ENCODE measurements around the gene GUK1.
"Not testable (repeated sequence)": the region's sequence is repeated elsewhere in the genome, so short reads cannot be mapped to it uniquely, and the experiment has no call there.

Gene GUK1

DNA sequence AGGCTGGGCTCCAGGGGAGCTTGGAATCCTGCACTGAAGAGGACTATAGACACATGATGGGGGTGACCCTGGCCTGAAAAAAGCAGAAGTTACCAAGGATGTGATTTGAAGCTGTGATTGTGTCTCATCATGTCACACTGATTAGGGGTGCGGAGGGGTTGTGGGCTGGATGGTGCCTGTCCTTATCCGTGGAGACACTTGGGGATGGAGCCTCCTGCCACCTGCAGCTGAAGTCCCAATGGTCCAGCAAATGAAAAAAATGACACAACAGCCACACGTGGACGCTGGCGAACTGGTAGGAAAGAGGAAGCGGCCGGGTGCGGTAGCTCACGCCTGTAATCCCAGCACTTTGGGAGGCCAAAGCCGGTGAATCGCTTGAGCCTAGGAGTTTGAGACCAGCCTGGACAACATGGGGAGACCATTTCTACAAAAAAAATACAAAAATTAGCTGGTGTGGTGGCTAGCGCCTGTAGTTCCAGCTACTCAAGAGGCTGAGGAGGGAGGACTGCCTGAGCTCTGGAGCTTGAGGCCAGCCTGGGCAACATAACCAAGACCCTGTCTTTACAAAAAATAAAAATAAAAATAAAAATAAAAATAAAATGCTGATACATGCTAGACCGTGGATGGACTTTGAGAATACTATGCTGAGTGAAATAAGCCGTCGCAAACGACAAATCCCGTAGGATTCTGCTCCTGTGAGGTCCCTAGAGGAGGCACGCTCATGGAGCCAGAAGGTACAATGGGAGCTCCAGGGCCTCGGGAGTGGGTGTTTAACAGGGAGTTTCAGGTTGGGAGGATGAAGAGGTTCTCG lies 24.7 kb downstream of the GUK1 start:
- no peak for DNase-seq

DNA sequence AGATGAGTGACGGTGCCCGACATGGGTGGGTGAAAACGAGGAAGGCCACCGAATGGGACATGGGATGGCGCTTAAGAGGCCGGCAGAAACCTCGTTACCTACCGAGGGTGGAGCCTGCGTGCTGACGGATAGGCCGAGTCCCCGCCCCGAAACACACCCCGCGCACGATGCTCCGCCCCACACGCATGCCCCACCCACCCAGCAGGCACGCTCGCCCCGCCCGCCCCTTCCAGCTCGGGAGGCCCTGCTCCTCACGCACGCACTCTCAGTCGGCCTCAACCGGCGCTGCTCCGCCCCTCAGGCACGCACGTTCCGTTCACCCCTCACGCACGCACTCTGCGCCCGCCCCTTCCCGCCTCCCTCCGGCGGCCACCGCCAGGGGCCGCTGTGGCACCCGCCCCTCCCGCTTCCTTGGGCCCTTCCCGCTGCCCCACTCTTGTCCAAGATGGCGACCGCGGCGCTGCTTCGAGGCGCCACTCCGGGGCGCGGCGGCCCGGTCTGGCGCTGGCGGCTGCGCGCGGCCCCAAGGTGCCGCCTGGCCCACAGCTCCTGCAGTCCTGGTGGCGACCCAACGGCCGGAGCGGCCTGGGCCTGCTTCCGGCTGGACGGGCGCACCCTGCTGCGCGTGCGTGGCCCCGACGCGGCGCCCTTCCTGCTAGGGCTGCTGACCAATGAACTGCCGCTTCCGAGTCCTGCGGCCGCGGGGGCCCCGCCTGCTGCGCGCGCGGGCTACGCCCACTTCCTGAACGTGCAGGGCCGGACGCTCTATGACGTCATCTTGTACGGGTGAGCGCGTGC lies 25.5 kb downstream of the GUK1 start, which contains the start of gene IBA57:
IBA57 (plus strand) TSS at position 433 of the 798 bp plus-strand sequence; CDS start at position 446, 13 bp downstream.
- peak; percentile 100 for DNase-seq

DNA sequence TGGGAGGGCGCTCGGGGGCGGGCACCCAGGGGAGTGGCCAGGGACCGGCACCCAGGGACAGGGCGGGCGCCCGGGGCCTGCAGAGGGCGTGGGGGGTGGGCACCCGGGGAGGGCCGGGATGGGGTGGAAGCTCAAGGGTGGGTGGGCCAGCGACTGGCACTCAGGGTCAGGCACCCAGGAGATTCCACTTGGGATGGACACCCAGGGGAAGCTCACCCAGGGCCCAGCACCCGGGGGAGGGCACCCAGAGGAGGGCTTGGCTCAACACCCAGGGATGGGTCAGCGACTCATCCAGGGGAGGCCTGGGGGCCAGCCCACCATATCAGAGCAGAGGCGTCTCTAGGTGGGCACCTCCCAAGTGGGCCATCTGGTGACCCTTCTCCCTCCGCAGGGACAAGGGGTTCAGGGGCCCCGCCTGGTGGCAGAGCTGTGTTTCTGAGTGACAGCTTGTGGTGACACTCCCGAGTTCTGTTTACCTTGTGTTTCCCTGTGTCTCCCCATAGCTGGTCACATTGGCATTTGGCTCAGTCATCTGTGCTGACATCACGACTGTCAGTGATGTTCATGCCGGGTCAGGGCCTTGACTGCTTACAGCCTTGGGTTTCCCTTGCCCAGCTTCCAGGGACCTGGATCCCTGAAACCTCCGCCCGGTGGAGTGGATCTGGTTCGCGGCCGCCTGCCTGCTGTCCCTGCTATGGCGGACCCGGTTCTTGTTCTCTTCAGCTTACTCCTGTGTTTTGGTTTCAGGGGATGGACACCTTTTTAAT lies 26.3 kb downstream of the GUK1 start:
- peak; percentile 57 for DNase-seq

DNA sequence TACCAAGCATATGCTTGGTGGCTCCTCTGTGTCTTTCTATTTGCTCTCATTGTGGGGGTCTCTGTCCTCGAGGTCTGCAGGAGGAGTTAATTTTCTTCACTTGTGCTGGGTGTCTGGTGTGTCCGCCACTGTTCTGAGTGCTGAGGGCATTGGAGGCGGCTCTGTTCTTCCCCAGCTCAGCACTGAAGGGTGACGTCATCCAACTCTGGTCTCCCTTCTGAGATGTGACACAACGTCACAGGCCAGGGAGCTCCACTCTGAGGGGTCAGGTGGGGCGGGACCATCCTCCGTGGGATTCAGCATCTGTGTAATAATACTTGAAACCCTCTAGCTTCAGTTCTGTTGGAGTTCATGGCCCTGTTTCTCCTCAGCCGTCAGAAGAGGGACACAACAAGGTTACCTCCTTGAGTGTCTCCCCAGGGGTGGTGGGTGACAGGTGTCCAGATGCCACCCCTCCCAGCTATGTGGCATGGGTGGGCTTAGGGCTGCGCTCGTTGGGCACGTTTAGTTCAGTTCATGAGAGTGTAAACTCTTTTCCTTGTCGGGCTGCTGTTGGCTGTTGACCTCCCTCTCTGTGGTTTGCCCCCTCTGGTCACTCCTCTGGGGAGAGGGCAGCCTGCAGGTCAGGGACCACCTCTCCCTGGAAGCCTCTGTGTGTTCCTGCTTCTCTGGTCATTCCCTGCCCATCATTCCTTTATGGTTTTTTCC lies 28.6 kb downstream of the GUK1 start:
- DNase-seq = no peak

DNA sequence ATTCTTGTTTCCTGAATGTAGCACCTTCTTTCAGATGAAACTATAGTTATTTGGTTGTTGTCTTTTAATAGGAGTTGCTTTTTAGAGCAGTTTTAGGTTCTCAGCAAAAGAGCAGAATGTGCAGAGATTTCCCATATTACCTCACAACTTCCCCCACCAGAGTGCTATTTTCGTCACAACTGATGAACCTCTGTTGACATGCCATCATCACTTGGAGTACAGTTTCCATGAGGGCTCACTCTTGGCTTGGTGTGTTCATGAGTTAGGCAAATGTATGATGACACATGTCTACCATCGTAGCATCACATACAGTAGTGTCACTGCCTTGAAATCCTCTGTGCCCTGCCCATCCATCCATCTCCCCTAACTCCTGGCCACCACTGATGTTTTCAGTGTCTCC lies 29.3 kb downstream of the GUK1 start:
- DNase-seq = no peak

DNA sequence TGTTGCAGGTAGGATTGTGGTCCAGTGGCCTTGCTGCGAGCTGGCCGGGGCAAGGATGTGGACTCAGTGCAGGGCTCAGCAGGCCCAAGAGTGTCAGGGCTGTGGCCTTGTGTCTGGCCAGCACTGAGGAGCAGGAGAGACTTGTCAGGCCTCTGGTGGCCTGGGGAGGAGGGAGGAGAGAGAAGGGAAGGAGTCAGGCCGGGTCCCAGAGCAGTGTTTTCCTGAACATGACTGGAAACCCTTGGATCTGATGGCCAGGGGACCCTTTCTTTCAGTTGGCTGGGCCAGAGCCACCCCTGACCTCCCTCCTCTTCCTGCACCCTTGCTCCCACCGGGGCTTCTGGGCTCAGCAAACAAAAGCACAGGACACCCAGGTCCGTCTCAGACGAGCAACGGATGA lies 30.6 kb downstream of the GUK1 start:
- no peak for DNase-seq

DNA sequence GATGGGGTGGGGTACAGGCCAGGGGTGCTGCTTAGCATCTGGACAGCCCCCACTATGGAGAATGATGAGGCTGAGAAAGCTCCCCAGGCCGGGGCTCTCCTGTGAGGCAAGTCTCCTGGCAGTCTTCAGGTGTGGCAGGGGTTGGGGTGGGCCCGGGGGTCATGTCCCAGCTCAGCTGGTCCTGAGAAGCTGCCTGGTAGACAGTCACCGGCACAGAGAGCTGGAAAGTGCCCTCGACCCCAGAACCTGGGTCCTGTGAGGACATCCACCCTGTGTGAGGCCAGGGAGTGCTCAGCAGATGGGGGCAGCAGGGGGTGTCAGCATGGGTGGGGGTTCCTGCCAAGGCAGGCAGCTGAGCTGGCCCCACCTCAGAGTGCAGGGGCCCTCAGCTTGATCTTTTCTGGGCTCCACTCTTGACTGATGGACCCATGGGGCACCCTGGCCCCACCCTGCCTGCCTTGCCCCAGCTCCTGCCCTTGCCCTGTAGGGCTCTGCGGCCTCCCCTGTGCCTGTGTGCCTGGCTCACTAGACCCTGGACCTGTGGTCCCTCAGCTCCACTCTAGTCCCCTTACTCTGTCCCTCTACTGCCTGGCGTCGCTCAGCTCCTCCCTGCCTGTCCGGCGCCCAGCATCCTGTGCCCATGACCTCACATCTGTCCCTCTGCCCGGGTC lies 31.3 kb downstream of the GUK1 start:
- DNase-seq = no peak

DNA sequence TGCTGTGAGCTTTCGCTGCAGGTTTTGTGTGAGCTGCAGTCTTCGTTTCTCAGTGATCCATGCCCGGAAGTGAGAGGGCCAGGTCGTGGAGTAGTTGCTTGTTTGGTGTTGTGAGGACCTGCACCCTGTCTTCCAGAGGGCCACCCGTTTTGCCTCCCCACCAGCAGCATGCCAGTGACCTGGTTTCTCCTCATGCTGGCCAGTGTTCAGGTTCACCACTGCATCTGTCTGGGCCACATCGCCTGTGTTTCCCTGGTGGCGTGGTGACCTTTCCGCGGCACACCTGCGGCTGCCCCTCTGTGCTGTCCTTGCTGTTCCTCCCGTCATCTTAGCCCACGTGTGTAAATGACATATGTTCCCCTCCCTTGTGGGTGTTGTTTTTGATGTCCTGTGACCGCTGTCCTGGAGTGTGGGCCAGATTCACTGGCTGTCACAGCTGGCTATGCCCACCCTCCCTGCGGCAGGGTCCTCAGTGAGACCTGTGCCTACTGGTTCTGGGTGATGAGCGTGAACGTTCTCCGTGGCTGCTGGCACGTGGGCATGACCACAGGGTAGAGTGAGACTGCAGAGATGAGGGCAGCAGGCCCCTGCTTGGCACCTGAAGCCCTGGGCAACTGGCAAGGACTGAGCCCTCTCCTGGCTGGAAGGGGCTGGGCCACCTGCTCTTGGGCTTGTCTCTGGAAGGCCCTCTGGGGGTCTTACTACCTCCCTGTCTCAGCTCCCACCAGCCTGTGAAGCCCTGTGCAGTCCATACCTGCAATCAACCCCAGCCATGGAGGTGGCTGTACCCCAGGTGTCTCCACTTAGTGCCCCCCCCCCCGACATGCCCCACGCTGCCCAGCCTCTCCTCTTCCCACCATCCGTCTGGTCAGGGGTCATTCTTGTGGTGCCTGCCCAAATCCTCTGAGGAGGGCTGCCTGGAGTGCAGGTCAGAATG lies 32.8 kb downstream of the GUK1 start:
- DNase-seq = no peak

DNA sequence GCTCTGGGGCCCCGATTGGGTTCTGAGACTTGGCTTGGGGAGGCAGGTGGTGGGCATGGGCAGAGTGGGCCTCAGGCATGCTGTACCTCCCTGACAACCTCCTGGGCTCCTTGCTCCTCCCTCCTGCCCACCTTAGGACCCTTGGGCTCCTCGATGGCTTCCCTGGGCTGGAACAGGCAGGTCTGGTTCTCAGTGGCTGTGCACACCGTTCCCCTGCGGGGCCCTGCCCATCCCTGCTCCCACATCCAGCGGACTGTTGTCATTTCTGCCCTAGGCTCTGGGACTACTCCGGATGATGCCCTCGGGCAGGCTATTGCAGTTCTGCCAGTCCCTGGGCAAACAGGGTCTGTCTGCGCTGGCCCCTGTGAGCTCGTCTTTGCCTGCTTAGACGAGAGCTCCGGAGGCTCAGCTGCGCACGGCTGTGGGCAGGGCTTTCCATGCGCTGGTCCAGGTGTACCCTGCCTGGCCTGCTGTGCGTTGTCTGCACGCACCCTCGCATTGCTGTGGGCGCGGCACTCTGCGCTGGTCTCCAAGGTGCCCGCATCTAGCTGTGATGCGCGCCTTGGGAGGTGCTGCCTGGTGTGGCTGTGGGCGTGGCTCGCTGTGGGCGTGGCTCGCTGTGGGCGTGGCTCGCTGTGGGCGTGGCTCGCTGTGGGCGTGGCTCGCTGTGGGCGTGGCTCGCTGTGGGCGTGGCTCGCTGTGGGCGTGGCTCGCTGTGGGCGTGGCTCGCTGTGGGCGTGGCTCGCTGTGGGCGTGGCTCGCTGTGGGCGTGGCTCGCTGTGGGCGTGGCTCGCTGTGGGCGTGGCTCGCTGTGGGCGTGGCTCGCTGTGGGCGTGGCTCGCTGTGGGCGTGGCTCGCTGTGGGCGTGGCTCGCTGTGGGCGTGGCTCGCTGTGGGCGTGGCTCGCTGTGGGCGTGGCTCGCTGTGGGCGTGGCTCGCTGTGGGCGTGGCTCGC lies 33.7 kb downstream of the GUK1 start:
- not testable (repeated sequence) for DNase-seq

DNA sequence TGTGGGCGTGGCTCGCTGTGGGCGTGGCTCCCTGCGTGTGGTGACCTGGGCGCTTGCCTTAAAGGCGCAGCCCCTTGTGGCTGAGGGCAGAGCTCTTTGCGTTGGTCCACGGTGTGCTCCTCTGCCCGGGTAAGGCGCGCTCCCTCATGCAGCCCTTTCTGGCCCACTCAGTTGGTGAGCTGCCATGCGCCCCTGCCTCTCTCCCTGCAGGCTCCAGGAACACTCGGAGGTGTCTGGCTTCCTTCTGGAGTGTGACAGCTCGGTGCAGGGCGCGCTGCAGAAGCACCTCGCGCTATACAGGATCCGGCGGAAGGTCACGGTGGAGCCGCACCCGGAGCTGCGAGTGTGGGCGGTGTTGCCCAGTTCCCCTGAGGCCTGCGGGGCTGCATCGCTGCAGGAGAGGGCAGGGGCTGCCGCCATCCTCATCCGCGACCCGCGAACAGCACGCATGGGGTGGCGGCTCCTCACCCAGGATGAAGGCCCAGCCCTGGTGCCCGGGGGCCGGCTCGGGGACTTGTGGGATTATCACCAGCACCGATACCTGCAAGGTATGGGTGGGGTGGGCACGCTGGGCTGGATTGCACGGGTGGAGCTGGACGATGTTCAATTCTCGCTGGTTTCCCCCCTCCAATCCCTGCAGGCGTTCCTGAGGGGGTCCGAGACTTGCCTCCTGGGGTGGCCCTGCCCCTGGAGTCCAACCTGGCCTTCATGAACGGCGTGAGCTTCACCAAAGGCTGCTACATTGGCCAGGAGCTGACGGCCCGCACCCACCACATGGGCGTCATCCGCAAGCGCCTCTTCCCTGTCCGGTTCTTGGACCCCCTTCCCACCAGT lies 34.6 kb downstream of the GUK1 start:
- DNase-seq = no peak

DNA sequence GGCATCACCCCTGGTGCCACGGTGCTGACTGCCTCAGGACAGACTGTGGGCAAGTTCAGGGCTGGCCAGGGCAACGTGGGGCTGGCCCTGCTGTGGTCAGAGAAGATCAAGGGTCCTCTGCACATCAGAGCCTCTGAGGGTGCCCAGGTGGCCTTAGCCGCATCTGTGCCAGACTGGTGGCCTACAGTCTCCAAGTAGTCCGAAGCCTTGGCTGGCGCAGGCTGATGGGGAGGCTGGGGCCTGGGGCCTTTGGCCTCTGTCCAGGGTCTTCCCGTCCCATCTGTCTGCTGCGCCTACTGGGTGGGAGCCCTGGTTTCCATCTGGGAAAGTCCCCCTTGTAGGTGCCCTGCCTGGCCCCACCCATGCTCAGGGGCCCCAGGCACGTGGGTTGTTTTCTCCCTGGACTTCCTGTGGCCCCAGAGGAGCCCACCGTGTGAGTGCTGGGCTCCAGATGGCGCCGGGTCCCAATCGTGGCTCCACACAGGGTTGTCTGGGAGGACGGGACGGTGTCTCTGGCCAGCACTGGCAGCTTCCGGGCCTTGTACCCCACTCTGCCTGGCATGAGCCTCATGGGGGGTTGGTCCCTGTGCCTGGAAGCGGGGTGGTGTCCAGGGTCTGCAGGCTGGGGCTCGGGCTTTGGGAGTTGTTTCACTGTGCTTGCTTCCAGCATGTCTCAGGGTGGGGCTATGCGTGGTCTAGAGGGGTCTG lies 35.4 kb downstream of the GUK1 start:
- no peak for DNase-seq

DNA sequence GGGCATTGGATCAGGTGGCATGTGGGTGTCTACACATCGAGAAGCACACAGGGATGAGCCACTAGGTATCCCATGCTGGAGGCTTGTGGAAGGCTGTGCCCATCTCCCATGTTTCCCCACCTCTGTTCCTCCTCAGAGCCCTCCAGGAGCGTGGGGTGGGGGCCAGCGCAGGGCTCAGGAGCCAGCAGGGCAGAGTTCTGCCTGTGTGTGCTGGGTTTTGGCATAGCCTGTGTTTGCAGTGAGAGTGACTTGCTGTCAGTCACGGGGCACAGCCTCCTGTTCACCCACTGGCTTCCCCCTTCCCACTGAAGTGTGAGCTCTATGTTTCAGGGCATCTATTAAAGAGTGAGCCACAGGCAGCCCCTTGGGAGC lies 35.9 kb downstream of the GUK1 start:
- no peak for DNase-seq

DNA sequence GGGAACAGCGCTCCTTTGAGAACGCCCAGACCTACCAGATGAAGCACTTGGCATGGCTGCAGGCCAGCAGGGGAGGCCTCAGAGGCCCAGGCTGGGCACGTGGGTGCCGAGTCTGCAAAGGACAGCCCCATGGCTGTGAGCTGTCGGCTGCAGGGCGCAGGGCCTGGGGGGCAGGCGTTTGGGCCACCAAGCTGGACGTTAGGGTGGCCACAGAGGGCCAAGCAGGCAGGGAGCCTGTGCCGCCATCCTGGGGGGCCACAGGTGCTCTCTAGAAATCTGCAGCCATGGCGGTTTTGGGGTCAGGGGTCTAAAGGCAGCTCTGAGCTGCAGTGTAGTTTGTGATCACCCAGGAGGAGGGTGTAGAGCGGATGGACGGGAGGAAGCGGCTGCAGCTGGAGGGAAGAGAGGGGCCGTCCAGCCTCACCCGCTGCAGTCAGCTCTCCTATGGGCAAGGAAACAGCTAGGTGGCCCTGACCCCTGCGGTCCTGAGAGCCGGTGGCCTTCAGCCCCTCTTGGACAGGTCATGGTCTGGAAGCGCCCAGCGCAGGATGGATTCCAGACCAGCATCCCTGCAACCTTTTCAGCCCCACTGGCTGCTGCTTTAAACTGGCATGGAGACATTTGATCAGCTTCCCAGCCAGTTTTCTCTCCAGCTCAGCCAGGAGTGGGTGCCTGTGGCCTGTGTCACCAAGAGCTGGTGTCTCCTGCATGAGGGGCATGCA lies 36.5 kb downstream of the GUK1 start:
- no peak for DNase-seq

DNA sequence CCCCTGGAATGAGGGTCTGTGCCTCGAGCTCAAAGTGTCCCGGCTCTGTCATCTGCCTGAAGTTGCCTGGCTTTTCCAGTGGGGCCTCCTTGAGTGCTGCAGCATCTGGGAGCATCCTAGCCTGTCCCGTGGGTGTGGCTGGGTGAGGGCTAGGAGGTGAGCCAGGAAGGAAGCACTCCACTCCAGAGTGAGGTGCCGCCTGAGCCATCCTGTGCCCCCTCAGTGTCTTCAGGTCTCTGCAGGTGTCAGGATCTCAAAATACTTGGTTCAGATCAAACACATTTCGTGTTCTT lies 37.0 kb downstream of the GUK1 start:
- no peak for DNase-seq

DNA sequence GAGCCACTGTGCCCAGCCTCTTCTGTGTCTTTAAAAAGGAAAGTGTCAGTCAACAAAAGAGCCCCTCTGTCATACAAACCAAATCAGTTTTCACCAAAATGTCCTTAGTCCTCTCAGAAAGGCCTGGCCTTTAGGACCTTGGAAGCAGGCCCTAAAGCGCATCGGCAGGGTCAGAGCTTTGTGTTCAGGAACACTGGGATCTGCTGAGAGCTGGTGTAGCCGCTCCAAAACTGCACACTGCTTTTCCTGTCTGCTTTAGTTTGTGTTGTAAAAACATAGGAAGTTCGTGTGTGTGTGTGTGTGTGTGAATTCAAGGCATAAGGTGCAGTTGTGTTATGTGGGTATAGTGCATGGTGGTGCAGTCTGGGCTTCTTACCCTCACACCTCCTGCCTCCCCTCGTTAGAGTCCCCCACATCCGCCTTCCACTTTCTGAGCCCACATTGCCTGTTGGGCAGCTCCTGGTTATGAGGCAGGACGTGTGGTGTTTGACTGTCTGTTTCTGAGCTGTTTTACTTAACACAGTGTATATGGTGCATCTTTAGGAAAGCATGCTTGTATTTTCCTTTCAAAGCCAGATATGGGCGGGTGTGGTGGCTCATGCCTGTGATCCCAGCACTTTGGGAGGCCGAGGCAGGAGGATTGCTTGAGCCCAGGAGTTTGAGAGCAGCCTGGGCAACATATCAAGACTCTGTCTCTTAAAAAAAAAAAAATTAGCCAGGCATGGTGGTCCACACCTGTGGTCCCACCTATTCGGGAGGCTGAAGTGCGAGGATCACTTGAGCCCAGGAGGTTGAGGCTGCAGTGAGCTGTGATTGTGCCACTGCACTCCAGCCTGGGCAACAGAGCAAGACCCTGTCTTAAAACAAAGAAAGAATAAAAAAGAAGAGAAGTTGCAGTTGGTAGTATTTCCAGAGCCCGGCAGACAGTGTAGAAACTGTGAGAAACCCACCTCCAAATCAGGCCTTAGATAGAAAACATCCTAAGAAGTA lies 37.9 kb downstream of the GUK1 start:
- no peak for DNase-seq
